GM18505 (cell line): ENCODE measurements around the gene TSPAN9.

Source experiments
- ATAC-seq: cut with Tn5 transposase; IDR thresholded peaks from one replicate; pipeline ENCODE4 v1.9.1; 2021; ENCODE audit not compliant: unreplicated experiment
- POLR2A ChIP-seq: IDR thresholded peaks from 4 replicates; pipeline ENCODE4 v1.6.1; 2011; ENCODE audit warnings: borderline replicate concordance; ENCODE audit not compliant: insufficient read depth, insufficient read length; ENCODE audit errors: extremely low read depth

Gene TSPAN9

DNA sequence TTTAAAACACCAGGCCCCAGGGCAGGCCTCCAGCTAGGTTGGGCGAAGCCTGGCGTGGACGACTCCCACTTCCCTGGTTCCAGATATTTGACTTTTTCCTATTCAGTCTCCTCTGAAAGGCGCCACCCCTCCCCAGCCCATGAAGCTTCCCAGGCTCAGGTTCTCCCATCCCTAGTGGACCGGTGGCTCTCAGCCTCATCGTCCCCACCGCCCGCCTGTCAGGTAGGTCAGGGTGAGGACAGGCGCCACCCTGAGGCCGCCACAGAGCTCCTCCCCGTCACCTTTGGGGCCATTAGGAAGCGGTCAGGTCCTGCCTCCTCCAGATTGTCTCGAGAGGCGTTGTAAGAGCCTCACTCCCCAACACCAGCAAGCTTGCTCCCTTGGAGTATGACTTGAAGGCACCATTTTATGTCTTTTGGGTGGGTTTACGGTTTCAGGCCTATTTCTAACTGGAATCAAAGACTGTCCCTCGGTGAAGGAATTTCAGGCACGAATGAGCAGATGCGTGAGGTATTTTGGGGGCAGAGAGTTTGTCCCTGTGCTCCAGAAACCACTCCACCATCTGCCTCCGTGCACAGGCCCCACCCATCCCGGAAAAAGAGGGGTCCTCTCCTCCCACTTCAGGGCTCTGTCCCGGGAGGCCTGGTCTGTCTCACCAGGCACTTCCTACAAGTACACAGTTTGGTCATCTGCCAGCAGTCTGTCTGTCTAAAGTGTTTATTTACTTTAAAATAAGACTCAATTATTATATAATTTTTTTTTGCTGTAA lies 55.6 kb downstream of the TSPAN9 start:
- no peak for ATAC-seq
- TF ChIP-seq POLR2A: no peak

DNA sequence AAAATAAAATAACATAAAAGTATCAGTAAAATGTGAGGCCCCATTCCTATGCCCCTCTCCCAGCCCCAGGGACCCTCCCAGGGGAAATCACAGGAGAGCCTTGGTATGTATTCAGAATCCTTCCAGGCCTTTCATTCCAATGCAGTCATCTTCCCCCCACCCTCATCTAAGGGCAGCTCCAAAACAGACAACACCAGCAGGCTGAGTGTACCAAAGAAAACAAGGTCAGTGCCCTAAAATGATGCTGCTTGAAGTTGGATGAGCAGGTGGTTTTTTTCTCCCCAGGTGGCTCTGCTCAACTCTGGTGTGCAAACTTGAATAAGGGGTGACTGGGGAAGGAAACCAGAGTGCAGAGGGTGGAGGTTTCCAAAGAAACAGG lies 56.2 kb downstream of the TSPAN9 start:
- ATAC-seq: no peak
- no peak for TF ChIP-seq POLR2A

DNA sequence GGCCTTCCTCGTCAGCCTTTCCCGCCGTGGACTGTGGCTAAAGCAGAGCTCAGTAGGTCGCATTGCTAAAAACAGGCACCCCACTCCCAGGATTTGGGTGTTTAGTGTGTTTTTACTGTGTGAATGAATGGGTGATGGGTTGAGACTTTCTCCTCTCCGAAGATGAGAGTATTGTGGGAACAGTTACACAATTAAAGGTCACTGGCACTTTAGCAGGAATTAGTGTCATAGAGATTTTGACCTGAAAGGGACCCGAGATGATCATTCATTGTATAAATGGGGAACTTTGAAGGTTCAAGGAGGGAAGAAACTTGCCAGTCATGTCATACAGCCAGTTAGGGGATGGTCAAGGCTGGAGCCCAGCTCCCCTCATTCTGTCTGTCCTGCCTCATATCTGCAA lies 56.9 kb downstream of the TSPAN9 start:
- ATAC-seq: no peak
- TF ChIP-seq POLR2A: no peak

DNA sequence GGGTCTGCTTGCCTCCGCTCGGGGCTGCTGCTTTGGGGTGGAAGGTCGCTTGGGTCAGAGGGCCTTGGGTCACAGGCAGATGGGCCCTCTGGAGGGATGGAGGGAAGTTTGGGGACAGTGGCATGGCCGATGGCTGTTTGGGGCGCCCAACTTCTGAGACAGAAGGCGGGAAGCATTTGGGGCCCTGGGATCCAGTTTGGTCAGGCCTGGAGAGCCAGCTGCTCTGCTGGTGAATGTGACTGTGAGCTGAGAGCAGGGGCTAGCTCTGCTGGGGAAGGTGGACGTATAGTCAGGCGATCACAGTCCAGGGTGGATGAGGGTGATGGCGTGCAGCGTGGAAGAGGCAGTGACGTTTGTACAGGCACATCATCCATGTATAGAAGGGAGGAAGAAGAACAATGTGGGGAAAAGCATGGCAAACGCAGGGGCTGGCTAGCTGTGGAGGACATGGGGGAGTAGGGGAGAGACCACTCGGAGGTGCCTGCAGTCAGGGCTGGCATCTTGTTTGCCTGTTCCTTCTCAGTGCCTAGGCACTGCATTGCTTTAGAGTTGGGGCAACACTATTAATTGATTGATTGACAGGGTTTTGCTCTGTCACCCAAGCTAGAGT lies 57.5 kb downstream of the TSPAN9 start:
- no peak for ATAC-seq
- TF ChIP-seq POLR2A: no peak

DNA sequence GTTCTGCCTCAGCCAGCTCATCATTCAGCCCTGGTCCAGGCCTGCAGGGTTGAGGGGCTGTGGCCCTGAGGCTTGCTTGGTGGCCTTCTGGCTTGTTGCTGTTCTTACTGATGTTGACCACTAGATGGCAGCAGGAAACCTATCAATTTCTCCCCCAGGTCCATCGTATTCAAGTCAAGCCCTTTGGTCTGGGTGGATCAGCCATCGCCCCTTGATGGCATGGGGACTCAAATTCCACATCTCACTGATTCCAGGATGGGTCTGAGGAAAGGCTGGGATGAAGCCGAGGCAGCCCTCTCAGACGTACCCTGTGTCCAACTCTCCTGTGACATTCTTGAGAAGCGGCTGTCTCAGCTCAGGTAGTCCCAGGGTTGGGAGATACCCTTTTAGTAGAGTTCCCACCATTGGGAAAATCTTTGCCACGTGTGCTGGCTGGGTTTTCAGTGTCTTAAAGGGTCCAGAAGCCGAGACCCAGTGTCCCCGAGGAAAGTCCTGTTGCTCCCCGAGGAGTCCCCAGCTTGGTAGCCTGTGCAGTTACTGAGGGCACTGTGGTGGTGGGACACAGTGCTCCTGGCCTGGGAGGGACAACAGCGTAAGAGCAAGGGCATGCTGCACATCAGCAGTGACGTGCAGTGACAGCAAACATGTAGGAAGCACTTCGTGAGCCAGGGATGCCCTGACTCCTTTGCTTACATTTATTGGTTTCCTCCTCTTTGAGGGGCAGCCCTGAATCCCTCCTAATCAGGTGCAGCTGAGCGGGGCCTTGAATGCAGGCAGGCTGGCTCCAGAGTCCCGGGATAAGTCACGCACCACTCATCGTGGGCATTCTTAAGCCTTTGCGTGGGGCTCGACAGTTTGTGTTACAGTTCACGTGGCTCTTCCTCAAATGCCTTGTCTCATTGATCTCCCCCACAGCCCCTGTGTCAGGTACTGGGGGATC lies 58.6 kb downstream of the TSPAN9 start:
- no peak for ATAC-seq

DNA sequence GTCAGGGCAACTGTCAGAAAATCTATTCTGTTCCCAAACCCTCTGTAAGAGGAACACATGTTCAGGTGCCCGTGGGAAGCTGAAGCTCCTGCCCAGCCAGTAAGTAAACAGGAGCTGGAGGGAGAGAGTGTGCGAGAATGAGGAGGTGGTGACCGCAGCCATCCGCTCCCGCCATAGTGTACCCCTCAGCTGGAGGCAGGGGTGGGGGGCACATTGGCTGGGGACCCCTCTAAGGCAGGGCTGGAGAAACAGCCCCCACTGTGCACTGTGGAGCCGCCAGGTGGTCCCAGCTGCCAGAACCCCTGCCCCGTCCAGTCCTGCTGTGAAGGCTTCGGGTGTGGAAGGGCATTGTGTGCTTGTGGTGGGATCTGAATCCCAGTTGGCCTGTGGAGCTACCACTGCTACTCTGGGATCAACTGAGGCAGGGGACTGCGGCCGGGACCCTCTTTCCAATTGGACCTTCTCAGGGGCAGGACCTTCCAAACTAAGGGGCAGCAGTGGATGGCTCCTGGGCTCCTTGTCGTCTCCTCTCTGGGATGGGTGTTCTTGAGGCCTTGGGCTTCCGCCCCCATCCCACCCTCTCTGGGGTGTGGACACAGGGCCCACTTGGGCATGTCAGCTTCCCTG lies 59.6 kb downstream of the TSPAN9 start:
- no peak for ATAC-seq
- no peak for TF ChIP-seq POLR2A

More for the DNA sequence above, 58.6 kb downstream of the TSPAN9 start:
- TF ChIP-seq POLR2A: no peak

DNA sequence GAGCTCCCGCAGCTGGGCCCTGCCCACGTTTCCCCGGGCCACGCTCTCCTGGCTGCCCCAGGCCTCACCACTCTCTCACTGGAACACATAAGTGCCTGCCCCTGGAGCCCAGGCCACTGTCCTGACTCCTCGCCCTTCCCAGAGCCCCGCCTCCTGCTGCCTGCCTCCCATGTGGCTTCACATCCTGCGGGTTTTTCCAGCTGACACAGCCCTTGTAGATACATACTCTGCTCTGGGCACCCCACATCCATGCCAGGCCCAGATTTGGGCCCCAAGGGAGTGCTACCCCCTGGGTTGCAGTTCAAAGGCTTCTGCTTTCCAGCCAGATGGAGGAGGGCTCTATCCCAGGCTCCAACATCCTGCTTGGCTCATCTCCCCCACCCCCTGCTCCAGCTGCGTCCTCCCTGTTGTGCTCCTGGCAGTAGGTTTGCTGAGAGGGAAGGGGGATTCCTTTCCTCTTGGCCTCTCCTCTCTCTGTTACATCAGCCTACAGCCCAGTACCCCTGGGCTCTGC lies 60.1 kb downstream of the TSPAN9 start:
- TF ChIP-seq POLR2A: no peak
- no peak for ATAC-seq

DNA sequence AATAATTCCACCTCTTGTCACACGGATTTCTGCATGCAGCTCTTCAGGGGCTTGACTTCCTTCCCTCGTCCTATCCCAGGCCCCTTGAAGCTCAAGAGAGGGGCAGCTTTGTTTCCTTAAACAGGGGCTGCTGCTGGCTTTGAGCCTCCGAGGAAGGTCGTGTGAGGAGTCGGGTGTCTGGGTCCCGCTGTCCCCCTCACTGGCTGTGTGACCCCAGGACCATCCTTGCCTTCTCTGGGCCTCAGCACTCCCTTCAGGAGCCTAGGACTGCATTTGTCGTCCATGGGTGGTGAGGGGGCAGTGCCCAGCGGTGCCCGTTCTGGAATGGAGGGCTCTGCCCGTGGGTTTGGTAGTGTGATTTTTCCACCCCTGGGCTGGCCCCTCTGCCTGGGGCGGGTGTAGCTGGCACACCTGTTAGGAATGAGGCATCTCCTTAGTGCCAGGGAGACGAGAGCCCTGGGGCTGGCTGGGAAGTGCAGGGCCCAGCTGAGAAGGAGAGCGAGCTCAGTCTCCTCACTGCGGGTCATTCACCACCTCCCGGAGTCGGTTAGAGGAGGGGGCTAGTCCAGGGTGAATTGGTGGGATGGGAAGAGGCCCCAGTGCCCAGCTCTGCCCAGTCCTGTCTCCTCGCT lies 60.8 kb downstream of the TSPAN9 start:
- TF ChIP-seq POLR2A: no peak
- no peak for ATAC-seq

DNA sequence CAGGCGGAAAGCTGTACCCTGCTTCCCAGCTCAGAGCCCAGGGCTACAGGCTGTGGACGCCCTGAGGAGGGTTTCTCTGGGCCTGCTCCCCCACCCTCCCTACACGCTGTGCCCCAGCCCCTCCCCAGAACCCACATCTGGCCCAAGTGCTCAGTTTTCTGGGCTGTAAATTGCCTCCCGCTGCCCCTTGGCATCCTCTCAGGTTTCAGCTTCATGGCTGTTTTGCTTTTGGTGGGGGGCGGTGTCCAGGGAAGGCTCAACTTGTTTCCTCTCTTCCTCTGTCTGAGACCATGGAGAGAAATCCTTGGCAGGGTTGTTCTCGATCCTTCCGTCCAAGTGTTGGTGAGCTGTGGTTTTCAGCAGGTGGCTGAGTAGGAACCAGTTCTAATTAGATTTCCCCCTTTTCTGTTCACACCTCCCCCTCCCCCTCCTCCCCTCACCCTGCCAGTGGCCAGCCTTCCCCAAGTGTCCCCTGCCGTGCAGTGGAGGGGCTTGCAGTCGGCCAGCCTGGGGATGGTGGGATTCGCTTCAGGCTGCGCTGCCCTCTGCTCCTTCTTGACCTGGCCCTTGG lies 61.8 kb downstream of the TSPAN9 start:
- TF ChIP-seq POLR2A: no peak
- ATAC-seq: no peak

DNA sequence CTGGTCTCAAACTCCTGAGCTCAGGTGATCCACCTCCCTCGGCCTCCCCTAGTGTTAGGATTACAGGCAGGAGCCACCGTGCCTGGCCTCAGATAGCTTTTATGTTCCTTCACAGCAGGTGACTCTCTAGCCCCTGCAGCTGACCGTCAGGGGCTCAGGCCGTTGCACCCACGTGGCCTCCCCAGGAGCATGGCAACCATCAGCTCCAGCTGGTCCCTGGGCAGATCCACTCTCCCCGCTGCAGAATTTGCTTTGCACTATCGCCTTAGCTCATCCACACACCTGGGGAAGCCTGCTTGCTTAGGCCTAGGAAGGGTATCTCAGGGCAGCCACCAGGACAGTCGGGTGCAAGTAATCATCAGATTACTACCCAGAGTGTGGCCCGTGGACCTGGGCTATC lies 62.6 kb downstream of the TSPAN9 start:
- ATAC-seq: no peak
- no peak for TF ChIP-seq POLR2A

DNA sequence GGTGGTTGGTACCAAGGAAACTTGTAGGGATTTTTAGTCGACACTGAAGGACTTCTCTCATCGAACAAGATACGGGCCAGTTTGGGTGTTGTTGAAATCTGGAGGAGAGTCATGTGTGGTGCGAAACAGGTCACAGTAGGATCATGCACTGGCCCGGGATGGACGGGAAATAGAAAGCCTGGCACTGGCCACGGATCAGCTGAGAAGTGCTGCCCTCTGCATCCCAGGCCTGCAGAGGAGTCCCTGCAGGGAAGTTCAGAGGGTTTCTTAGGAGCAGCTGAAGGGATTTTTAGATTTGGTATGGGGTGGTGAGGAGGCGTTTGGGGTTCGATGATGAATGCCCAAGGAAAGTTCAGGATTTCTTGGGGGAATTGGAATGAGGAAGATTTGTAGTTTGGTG lies 63.1 kb downstream of the TSPAN9 start:
- no peak for ATAC-seq

More for the DNA sequence above, 63.1 kb downstream of the TSPAN9 start:
- TF ChIP-seq POLR2A: no peak
